ENCODE results near the gene SRGN.

DNA sequence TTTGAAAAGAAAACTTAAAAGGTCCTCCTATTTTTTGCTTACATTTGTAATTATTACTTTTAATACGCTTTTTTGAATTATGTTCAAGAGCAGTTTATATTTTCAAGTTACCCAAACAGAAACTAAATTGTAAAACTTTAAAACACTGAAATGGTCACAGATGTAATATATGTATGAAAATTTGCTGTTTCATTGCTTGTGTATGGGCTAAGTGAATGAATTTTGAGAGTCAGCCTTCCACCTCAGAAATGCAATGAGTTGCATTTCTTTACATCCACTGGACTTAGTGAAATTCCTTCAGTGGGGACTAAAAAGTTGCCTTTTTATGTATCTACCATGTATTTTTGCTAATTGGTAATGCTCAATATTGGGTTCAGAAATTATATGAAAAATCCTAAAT is 37.7 kb downstream of the SRGN start:
- TF ChIP-seq, protein P1, sequence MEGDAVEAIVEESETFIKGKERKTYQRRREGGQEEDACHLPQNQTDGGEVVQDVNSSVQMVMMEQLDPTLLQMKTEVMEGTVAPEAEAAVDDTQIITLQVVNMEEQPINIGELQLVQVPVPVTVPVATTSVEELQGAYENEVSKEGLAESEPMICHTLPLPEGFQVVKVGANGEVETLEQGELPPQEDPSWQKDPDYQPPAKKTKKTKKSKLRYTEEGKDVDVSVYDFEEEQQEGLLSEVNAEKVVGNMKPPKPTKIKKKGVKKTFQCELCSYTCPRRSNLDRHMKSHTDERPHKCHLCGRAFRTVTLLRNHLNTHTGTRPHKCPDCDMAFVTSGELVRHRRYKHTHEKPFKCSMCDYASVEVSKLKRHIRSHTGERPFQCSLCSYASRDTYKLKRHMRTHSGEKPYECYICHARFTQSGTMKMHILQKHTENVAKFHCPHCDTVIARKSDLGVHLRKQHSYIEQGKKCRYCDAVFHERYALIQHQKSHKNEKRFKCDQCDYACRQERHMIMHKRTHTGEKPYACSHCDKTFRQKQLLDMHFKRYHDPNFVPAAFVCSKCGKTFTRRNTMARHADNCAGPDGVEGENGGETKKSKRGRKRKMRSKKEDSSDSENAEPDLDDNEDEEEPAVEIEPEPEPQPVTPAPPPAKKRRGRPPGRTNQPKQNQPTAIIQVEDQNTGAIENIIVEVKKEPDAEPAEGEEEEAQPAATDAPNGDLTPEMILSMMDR (IDR thresholded peaks at IDR 0.05) = no peak
- TF ChIP-seq POLR2A (IDR thresholded peaks at IDR 0.05) = no peak

Measured in heart left ventricle (tissue), 13 donors.